Mucosa of descending colon (tissue), 3 donors: ENCODE data around the gene ZBTB44. TPM values are rescaled to one million over a fixed set of nuclear protein-coding genes. Genes with fewer than 3 reads are reported as not detected.

Source experiments
- ATAC-seq: fragments of 200-7000 bp; cut with Tn5 transposase; one replicate; pipeline ENCODE4 v1.9.1; 2020; ENCODE audit warnings: mild to moderate bottlenecking, moderate library complexity
- DNase-seq, 3 donors: peaks; one replicate each; pipeline ENCODE4 v3.0.0-alpha.2; 2020
- H3K36me3 ChIP-seq: fragments of 200-600 bp; one replicate; pipeline ENCODE4 v1.8.0; 2021; ENCODE audit warnings: low read depth, mild to moderate bottlenecking
- H3K4me1 ChIP-seq: fragments of 200-600 bp; one replicate; pipeline ENCODE4 v1.8.0; 2021; ENCODE audit warnings: low read depth, mild to moderate bottlenecking
- H3K4me3 ChIP-seq: fragments of 200-600 bp; one replicate; pipeline ENCODE4 v1.8.0; 2021; ENCODE audit warnings: mild to moderate bottlenecking
- H3K9me3 ChIP-seq: fragments of 200-600 bp; one replicate; pipeline ENCODE4 v1.8.0; 2021; ENCODE audit warnings: mild to moderate bottlenecking
- intact Hi-C, 2 donors: fragments of 100-400 bp; cut with DNase I in 1 of 2; cut with micrococcal nuclease in 1 of 2; formaldehyde crosslinking; loops; one replicate each; pipeline versions ENCODE4 v1.11.0 to v1.11.1; 2022; cut with DNase I, micrococcal nuclease
- total RNA-seq, 3 donors: library from RNA; stranded (reverse); fragmentation: NEBNext Ultra II Directional in 2 of 3; extraction: Animal tissue kit (Norgen Biotek cat#: 25700) in 2 of 3; gene quantifications; one replicate each; pipeline versions ENCODE4 v1.2.1 to v1.2.4, GENCODE V29; 2021 to 2023
- TF ChIP-seq, protein P1 (sequence below): fragments of 200-600 bp; IDR thresholded peaks from one replicate; pipeline ENCODE4 v1.8.0; 2022; ENCODE audit warnings: antibody characterized with exemption, mild to moderate bottlenecking
- donor health status: DM: no; HTN: no; CAD: no; lungs with moderate emphysema.
- donor health status: DM: no; HTN: no; CAD: no.
- donor health status: DM: no; HTN: yes; CAD: no.

ZBTB44 gene
- total RNA-seq, 3 donors from 2014 or later = 26.5 to 56.8 (median 32.4) TPM

DNA sequence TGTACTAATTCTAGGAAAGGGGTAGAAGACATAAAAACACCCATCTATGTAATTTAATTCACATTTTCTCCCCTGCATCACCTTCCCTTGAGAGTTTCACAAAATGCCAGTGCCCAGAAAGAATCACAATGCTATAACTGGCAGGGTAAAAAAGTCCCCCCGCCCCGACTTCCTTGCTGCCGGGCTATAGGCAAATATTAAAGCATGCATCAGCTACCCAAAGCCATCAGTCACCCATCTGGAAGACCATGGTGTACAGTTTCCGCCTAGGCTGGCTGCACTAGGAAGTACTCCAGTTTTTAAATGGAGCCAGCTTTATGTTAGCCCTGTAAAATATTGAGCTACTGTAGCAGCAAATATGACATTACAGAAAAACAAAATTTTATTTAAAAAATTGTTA, 87.3 kb downstream of the ZBTB44 start:
- intact Hi-C loops = no loop called here
- no peaks in the 10 kb centered on the region for H3K4me1 ChIP-seq
- no peak for DNase-seq
- H3K9me3 ChIP-seq = no peaks in the 10 kb centered on the region
- H3K4me3 ChIP-seq = no peak overlapping the region
- TF ChIP-seq, protein P1, sequence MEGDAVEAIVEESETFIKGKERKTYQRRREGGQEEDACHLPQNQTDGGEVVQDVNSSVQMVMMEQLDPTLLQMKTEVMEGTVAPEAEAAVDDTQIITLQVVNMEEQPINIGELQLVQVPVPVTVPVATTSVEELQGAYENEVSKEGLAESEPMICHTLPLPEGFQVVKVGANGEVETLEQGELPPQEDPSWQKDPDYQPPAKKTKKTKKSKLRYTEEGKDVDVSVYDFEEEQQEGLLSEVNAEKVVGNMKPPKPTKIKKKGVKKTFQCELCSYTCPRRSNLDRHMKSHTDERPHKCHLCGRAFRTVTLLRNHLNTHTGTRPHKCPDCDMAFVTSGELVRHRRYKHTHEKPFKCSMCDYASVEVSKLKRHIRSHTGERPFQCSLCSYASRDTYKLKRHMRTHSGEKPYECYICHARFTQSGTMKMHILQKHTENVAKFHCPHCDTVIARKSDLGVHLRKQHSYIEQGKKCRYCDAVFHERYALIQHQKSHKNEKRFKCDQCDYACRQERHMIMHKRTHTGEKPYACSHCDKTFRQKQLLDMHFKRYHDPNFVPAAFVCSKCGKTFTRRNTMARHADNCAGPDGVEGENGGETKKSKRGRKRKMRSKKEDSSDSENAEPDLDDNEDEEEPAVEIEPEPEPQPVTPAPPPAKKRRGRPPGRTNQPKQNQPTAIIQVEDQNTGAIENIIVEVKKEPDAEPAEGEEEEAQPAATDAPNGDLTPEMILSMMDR = no peak
- ATAC-seq = no peak
- H3K36me3 ChIP-seq = no peaks in the 10 kb centered on the region

DNA sequence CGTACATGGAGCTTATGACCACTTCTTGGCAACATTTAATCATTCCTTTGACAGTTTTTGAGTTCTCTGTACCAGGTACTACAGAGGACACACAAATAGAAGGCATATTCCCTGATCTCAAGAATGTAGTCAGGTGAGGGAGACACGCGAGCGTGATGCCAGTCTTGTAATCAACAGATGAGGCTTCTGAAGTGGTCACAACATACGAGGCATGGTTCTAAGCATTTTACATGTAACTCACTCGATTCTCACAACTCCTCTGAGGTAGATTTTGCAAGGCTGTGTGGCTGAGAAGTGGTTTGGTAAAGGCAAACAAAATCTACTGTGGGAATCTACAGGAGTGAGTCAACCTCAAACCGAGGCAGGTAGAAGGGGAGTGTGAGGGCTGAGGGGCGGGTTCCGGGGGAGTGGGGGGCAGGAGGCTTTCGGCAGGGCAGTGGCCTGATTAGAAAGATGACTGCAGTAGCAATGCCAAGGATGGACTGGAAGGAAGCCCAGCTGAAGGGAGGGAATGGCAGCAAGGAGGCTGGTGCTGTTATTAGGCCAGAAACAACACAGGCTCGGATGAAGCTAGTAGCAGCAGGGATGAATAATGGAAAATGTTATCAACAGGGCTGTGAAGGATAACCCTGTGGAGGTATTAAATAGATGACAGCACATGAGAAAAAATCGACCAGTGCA, 91.3 kb downstream of the ZBTB44 start:
- TF ChIP-seq, protein P1 = no peak
- no peaks in the 10 kb centered on the region for H3K36me3 ChIP-seq
- DNase-seq (no peak), ATAC-seq (no peak)
- no peak overlapping the region for H3K4me3 ChIP-seq
- H3K4me1 ChIP-seq = no peaks in the 10 kb centered on the region
- no peaks in the 10 kb centered on the region for H3K9me3 ChIP-seq
- intact Hi-C loops = loop anchor here in 1 of 2 donors (5.0 kb wide), 1 partner anchor 209 kb away; no protein-coding TSS in a partner anchor

DNA sequence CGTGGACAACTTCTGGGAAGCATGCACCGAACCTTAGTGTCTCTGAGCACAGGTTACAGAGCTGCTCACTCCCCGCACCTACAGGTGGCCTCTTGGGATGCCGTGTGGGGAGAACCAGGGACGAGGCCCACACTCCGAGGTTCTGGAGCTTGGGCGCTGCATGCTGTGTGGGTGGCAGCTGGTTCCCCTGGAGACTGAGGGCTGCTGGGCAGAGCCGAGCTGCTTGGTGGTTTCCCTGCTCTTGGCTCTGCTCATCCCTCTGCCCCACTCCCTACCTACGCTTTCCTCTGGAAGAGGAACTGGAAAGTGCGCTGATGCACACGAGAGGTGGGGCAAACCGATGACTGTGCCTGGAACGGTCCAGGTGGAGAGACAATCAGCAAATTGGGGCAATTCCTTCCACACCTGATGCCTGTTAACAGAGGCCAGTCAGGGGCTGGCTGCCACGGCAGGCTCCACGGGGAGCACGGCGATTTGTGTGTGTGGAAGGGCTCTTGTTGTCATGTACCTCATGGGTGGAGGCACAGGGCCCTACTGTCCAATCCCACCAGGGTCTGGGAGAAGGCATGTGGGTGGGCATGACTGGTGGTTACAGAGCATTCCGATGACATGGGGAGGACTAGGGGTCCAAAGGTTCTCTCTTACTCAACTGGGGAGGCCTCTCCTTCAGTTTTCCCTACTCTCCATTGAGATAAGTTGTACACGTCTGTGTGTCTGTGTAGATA, 94.2 kb downstream of the ZBTB44 start:
- no peak for DNase-seq
- Histone ChIP-seq H3K4me3 (no peak overlapping the region), H3K36me3 (no peaks in the 10 kb centered on the region), H3K4me1 (no peaks in the 10 kb centered on the region), H3K9me3 (no peaks in the 10 kb centered on the region)
- intact Hi-C loops = loop anchor here in 1 of 2 donors (5.0 kb wide), 1 partner anchor 212 kb away; no protein-coding TSS in a partner anchor
- TF ChIP-seq, protein P1 = no peak
- no peak for ATAC-seq

DNA sequence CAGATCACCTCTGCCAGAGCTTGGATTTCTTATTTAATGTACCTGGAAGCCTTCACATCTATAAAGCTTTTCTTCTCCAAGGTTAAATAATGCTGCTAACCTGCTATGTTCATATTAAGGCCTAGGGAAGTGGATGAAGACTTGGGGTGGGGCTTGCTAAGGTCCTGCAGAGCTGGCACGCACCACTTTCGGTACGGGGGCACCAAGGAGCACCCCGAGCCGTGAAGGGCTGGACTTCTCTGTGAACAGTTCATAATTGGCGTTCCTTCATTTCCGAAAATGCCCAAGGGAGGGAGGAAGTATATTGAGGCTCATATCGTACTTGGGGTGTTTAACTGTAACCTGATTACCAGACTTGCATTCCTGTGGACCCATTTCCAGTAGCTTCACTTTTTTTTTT, 95.6 kb downstream of the ZBTB44 start:
- DNase-seq (no peak), ATAC-seq (no peak)
- no peak overlapping the region for H3K4me3 ChIP-seq
- intact Hi-C loops = loop anchor here (10.0 kb wide), 1 partner anchor 646 kb away; no protein-coding TSS in a partner anchor
- H3K9me3 ChIP-seq = no peaks in the 10 kb centered on the region
- H3K36me3 ChIP-seq = no peaks in the 10 kb centered on the region
- TF ChIP-seq, protein P1 = no peak
- H3K4me1 ChIP-seq = no peaks in the 10 kb centered on the region

DNA sequence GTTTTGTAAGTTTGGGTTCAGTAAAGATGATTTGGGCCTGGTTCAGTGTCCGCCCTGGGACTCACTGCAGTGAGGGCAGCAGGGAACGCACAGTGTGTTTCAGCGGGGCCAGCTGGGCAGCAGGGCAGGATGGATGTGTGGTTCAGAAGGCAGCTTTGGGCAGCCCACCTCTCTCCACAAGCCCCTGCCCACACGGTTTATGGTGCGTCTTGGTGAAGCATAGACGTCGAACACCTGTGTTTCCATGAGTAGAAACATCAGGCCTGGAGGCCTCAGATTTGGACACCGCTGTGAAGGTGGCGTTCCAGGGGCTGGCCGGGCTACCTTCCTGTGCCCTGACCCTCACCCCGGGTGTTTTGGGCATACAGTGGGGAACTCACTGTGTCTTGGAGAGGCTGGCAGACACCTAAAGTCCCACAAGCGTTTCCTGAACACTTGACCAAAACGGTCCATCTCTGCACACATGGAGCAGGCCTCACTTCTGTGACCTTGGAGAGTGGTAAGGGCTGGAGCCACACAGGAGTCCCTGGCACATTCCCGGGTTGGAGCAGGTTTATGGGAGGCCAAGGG, 96.1 kb downstream of the ZBTB44 start:
- TF ChIP-seq, protein P1 = no peak
- ATAC-seq (no peak), DNase-seq (no peak)
- no peaks in the 10 kb centered on the region for H3K4me1 ChIP-seq
- intact Hi-C loops = loop anchor here (10.0 kb wide), 1 partner anchor 646 kb away; no protein-coding TSS in a partner anchor
- H3K4me3 ChIP-seq = no peak overlapping the region
- no peaks in the 10 kb centered on the region for H3K9me3 ChIP-seq
- H3K36me3 ChIP-seq = no peaks in the 10 kb centered on the region
